Measurements from ENCODE around the gene TMEM167A. TPM values are rescaled to one million over a fixed set of nuclear protein-coding genes. Genes with fewer than 3 reads are reported as not detected.
"Not testable (repeated sequence)": the region's sequence is repeated elsewhere in the genome, so short reads cannot be mapped to it uniquely, and the experiment has no call there.

The TMEM167A gene
- total RNA-seq, 1 donor from 2014 or later = 50.3 TPM

DNA sequence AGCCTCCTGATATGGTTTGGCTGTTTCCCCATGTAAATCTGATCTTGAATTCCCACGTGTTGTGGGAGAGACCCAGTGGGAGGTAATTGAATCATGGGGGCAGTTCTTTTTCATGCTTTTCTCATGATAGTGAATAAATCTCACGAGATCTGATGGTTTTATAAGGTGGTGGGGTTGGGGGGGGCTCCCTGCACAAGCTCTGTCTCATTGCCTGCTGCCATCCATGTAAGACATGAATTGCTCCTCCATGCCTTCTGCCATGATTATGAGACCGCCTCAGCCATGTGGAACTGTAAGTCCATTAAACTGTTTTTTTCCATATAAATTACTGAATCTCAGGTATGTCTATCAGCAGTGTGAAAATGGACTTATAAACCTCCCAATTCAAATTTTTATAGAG, 13.0 kb upstream of the TMEM167A start:
- DNase-seq (ENCODE audit: low spot score) = no peak

DNA sequence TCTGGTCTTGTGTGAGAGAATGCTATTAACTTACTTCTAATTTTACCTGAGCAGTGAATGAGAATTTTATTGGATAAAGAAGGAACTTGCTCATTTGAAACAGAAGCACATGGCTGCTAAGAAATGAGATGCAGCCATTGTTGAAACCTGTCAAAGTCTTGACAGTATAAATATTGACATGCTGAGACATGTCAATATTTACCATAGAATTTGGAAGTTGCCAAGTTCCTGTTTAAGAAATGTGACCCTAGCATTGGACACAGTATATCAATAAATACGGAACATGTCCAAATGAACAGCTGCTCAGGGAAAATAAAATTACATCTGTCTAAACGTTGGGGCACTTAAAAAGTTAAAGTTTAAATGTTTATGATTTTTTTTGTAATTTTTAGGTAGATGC, 7.9 kb upstream of the TMEM167A start:
- DNase-seq (ENCODE audit: low spot score) = no peak

GRCh38 chr5:83084336-83084735, 7.1 kb upstream of the TMEM167A start:
- no peak for DNase-seq (ENCODE audit: low spot score)

DNA sequence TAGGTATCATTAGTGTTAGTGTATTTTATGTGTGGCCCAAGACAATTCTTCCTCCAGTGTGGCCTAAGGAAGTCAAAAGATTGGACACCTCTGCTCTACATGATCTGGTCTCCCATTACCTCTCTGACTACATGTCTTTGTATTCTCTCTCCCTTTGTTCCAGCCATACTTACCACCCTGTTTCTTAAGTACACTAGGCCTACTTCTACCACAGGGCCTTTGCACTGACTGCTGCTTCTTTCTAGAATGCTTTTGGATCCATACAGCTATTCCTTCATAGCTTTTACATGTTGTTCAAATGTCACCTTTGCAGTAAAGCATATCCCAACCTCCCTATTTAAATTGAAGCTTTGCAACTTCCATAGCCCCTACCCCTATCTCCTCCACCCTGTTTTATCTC, 5.6 kb upstream of the TMEM167A start:
- no peak for DNase-seq (ENCODE audit: low spot score)

- no peak for DNase-seq (ENCODE audit: low spot score)
Measured at GRCh38 chr5:83077662-83078261, 568 bp upstream of the TMEM167A start.

DNA sequence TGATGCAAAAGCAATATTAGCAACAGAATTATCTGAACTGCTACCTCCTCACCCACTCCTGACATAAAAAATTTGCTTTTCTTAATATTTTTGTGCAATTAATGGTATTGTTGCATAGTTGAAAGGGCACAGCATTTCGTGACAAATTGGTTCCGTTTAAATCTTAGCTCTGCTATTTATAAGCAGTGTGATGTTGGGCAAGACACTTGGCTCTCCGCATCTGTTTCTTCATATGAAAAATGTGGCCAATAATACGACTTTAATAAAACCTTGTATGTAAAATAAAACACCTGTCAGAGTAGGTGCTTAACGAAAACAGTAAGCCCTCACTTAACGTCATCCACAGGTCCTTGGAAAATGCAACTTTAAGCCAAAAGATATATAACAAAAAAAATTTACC, 4.2 kb downstream of the TMEM167A start:
- DNase-seq (ENCODE audit: low spot score) = no peak

DNA sequence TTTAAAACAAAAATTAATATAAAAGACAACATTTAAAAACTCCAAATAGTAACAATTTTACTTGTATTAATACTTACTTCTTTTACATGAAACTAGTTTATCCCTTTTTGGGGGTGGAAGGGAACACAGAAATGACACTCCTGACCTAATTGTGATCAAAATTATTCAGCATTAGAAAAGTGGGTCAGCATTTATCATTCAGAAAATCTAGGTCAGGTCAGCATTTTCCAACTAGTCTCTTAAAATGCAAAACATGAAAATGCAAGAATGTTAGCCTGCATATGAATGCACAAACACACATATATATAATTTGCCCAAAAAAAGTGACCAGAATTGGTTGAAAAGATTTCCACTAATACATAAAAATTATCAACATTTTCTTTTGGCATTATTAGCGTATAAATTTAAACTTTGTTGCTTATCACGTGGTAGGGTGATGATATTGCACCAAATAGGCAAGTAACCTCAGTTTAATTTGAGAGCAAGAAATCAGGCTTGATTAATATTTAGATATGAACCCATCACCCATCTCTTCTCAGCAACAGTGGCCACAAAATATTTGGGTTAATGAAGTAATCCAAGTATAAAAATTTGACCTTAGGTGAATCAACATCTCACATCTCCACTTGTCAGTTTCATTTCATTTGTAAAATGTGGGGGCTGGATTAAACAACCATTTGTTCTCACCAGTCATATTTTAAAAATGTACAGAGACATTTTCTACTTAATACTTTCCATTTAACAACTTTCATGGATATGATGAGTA, 5.7 kb downstream of the TMEM167A start:
- DNase-seq (ENCODE audit: low spot score) = no peak

DNA sequence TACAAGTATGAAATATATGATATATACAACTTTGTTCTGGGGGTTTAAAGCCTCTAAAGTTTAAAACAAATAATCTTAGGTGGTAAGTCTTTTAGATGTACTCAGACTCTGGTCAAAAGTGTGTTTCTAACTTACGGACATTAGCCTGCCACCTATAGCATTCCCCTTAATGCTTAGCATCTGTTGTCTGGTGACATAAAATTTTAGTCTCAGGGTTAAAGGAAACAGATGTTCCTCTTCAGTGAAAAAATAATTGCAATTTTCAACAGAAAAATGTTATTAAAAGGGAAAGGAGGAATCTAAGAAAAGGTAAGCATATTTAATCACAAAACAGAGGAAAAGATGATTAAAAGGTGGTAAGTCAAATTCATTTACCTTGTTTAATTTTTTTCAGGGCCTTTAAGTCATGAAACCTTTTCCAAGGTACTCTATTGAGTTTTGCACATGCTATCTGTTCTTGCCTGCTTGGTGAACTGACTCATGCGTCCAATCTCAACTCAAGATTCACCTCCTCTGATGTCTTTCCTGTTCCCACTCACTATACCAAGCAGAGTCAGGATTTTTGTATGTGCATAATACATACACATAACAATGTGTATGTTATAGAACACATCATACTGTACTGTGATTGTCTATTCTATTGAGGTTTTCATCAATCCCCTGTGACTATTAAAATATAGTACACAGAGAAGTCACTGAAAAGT, 7.9 kb downstream of the TMEM167A start:
- DNase-seq (ENCODE audit: low spot score) = no peak

DNA sequence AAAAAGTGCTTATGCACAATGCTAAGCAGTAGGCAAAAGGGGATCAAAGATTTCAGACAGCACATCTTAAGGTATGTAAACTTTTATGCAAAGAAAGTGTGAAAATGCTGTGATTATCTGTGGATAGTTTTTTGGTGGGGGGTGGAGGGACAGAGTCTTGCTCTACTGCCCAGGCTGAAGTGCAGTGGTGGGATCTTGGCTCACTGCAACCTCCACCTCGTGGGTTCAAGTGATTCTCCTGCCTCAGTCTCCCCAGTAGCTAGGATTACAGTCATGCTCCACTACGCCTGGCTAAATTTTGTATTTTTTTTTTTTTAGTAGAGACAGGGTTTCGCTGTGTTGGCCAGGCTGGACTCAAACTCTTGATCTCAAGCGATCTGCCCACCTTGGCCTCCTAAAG, 9.8 kb downstream of the TMEM167A start:
- not testable (repeated sequence) for DNase-seq (ENCODE audit: low spot score)

DNA sequence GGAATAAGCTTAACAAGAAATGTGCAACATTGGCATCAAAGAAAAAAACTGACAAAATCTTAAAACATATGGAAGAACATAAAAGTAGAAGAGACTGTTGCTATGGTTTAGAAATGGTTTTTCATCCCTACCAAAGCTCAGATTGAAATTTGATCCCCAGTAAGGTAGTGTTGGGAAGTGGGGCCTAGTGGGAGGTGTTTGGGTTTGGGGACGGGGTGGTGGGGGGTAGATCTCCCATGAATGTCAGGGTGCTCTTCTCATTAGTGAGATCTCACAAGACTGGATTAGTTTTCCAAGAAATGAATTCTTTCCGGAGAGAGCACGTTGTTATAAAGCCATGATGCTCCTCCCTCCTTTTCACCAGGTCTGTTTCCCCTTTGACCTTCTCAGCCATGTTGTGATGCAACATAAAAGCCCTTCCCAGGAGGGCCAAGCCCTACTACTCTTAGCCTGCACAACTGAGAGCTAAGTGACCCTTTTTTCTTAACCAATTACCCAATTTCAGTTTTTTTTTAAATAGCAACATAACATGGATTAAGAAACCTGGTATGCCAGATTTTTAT, 10.6 kb downstream of the TMEM167A start:
- no peak for DNase-seq (ENCODE audit: low spot score)

DNA sequence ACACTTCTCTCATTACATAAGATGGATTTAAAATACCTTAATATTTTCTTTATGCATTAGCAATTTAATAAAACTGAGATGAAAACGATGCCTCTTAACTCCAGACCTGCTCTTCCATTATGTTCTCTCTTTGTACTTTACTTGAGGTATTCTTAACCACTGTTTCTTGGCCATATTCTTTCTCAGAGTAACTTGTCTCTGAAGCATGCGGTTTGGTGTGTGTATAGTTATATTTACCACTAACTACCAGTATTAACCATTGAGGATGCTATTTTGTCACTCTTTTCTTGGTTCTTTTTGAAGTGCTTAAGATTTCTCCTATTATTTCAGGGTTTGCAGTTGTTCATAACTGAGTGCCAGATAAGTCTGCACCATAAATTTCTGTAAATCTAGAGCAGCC, 17.9 kb downstream of the TMEM167A start:
- DNase-seq (ENCODE audit: low spot score) = no peak

DNA sequence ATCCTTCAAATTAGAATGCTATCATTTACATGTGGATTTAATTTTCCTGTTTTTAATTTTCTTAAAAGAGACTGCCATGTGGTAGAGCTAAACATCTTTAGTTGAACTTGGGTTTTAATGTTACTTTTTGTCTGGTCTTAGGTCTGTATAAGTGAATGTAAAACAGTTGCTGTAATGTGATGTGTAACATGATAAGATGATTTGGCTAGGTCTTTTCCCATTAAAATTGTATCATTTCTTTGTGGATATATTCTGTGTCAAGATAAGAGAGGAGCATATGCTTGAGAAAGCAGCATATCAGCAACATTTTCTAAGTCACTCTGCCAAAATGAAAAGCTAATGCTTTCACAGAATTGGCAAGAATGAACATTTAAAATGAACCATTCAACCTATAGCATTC, 18.5 kb downstream of the TMEM167A start:
- no peak for DNase-seq (ENCODE audit: low spot score)

DNA sequence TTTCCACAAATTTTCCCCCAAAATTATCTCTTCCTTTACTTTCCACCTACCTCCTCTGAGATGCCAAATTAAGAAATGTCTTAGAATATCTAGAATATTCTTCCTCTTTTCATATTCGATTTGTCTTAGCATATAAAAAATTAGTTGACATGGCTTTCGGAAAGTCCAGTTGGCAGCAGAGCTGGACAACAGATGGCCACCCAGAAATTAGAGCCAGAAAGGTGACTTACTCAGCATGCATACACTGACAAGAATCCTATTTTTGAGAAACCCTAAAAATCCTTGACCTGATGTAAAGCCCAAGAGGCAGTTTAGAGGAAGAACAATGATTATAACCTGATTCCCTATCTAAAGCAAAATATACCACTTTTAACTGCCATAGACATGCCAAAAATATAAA, 22.0 kb downstream of the TMEM167A start:
- DNase-seq (ENCODE audit: low spot score) = no peak

DNA sequence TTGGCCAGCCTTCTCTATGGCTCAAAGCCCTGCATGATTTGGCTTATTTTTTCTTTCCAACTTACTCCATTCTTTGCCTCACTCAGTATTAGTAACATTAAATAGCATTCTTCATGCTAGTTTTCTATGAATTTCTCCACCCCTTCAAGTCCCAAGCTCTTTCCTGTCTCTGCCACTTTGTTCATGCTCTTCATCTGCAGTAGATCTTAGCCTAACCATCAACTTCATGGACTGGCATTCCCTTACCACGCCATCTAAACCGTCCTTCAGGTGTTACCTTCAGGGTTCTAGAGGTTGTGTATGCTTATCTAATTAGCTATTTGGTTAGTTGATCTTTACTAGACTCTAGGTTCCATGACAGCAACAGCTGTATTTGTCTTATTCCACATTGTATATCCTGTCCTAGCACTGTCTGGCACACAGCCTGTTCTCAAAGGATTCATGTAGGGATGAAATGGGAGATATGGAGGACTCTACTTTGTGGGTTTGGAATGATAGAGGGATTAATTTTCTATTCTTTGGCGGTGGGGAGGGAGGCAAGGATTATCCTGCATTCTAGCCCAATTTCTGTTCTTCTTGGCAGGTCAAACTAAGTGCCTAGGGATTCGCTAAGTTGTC, 26.4 kb downstream of the TMEM167A start:
- DNase-seq (ENCODE audit: low spot score) = no peak

GRCh38 chr5:83049370-83049885, 27.8 kb downstream of the TMEM167A start:
- no peak for DNase-seq (ENCODE audit: low spot score)

DNA sequence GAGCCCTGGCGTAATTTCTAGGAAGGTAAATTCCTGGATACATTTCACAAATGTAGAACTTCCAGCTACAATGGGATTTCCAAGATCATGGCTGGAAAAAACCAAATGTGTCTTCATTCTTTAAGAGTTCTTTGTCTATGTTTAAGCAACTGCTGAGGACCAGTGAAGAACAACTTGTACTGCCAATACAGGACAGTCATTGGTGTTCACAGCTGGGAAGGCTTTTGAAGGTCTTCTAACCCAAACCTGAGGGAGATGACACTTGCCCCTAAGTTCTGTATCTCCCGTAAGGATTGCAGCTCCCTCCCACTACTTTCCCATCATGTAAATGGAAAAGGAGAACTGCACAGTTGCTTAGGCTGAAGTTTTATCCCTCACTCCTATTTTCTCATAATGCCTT, 28.4 kb downstream of the TMEM167A start:
- no peak for DNase-seq (ENCODE audit: low spot score)

GRCh38 chr5:83048277-83048676, 28.9 kb downstream of the TMEM167A start:
- no peak for DNase-seq (ENCODE audit: low spot score)

GRCh38 chr5:83044926-83045325, 32.3 kb downstream of the TMEM167A start:
- DNase-seq (ENCODE audit: low spot score) = no peak

- DNase-seq (ENCODE audit: low spot score) = no peak
Measured at GRCh38 chr5:83042507-83042906, 34.7 kb downstream of the TMEM167A start.

DNA sequence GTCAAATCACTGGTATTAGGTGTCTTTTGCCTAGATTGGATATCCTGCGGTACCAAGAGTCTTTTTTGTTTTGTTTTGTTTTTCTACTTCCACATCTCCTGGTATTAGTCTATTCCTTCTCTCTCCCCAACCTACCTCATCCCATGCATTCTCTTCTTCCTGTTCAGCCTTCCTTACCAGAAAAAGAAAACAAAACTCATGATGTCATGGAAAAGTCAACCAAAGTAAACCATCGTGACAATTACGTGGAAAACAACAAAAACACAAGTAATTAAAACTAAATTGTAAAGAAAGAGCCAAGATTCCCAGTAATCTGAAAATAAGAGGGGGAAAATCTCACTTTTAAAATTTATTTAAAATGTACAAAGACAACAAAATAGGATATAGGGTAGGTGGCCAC, 38.3 kb downstream of the TMEM167A start:
- no peak for DNase-seq (ENCODE audit: low spot score)

GRCh38 chr5:83036991-83037575, 40.1 kb downstream of the TMEM167A start:
- DNase-seq (ENCODE audit: low spot score) = no peak
